Hepatic stellate cell (primary cell): ENCODE results near the gene TMEM219.
"Not testable (repeated sequence)": the region's sequence is repeated elsewhere in the genome, so short reads cannot be mapped to it uniquely, and the experiment has no call there.

ENCODE experiments used
- DNase-seq: peaks from one replicate; pipeline ENCODE4 v3.0.0; 2011; ENCODE audit warnings: low spot score

Gene TMEM219

GRCh38 chr16:30011714-30012504, 50.0 kb downstream of the TMEM219 start:
- DNase-seq, result no peak

- not testable (repeated sequence) for DNase-seq
Observed at GRCh38 chr16:30012598-30012997, 50.7 kb downstream of the TMEM219 start.

GRCh38 chr16:30015450-30015849, 53.6 kb downstream of the TMEM219 start:
- DNase-seq, result not testable (repeated sequence)

- DNase-seq, result no peak
Observed at GRCh38 chr16:30016555-30017276, 54.8 kb downstream of the TMEM219 start.

- no peak for DNase-seq
Observed at GRCh38 chr16:30017277-30017656, 55.4 kb downstream of the TMEM219 start.

- DNase-seq, result not testable (repeated sequence)
Observed at GRCh38 chr16:30017937-30018336, 56.1 kb downstream of the TMEM219 start.

- DNase-seq, result no peak
Observed at GRCh38 chr16:30018731-30019158, 56.9 kb downstream of the TMEM219 start.
